Uterus (tissue), 2 donors: Measurements from ENCODE around the gene C1orf174.

Experiments
- POLR2A ChIP-seq, 2 donors: fragments of 450-650 bp; IDR thresholded peaks; one replicate each; pipeline ENCODE4 v1.6.1; 2016; ENCODE audit warnings: antibody characterized with exemption in 2 of 2, mild to moderate bottlenecking in 1 of 2, moderate library complexity in 1 of 2
- TF ChIP-seq, protein P1 (sequence below), 4 experiments: fragments of 200-600 bp in 2 of 4; fragments of 450-650 bp in 2 of 4; sonication (generic) in 2 of 4; IDR thresholded peaks; one replicate each; pipeline ENCODE4 v1.5.1; 2016 to 2019; ENCODE audit warnings: antibody characterized with exemption in 4 of 4, mild to moderate bottlenecking in 2 of 4, moderate library complexity in 1 of 4

DNA sequence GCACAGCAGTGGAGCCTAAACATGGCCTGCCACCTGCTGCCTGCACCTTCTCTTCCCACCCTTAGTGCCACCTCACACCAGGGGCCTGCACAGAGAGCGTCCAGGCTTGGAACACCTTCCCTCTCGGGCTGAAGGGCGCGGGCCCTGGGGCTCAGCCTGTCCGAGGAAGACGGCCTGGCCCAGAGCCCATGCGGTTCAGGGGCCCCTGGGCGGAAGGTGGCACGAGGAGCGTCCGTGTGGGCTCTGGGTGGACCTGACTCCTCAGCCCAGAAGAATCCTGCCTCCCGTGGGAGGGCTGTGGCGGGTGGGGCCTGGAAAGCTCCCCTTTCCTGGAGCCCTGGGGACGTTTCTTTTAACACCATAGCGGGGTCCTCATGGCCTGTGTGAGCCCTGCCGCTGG is 23.4 kb downstream of the C1orf174 start:
- TF ChIP-seq, protein P1, sequence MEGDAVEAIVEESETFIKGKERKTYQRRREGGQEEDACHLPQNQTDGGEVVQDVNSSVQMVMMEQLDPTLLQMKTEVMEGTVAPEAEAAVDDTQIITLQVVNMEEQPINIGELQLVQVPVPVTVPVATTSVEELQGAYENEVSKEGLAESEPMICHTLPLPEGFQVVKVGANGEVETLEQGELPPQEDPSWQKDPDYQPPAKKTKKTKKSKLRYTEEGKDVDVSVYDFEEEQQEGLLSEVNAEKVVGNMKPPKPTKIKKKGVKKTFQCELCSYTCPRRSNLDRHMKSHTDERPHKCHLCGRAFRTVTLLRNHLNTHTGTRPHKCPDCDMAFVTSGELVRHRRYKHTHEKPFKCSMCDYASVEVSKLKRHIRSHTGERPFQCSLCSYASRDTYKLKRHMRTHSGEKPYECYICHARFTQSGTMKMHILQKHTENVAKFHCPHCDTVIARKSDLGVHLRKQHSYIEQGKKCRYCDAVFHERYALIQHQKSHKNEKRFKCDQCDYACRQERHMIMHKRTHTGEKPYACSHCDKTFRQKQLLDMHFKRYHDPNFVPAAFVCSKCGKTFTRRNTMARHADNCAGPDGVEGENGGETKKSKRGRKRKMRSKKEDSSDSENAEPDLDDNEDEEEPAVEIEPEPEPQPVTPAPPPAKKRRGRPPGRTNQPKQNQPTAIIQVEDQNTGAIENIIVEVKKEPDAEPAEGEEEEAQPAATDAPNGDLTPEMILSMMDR (IDR thresholded peaks at IDR 0.05), result no peak
- TF ChIP-seq POLR2A (IDR thresholded peaks at IDR 0.05), result no peak
